H1 (cell line): ENCODE data around the gene PLD2. TPM values are rescaled to one million over a fixed set of nuclear protein-coding genes. Genes with fewer than 3 reads are reported as not detected.

ENCODE experiments used
- CTCF ChIA-PET: fragments of 300-600 bp; sonication (Branson Sonifier 250); formaldehyde crosslinking; loops from one replicate; lab custom pipeline; 2021; ENCODE audit not compliant: partially characterized antibody; lab: Charles Lee
- POLR2A ChIA-PET: fragments of 300-600 bp; sonication (Branson Sonifier 250); formaldehyde crosslinking; loops from one replicate; lab custom pipeline; 2021; ENCODE audit warnings: inconsistent platforms; ENCODE audit not compliant: partially characterized antibody; lab: Charles Lee
- DNase-seq, 2 experiments: peaks; one replicate each; pipeline versions ENCODE4 v3.0.0 to v3.0.0-alpha.2; 2010 to 2022; ENCODE audit warnings: low spot score in 2 of 2, low read depth in 1 of 2, mixed read lengths in 1 of 2
- FAIRE-seq: peaks from 2 replicates; lab custom pipeline; 2011; peaks lifted over from hg19 to GRCh38; lab: Jason Lieb, UNC
- H2AFZ ChIP-seq: 2 replicates; pipeline ENCODE4 v1.8.1; 2012; ENCODE audit warnings: low read length, inconsistent platforms
- H2AK5ac ChIP-seq: 2 replicates; pipeline ENCODE4 v1.6.1; 2013; ENCODE audit warnings: low read depth, low read length
- H2BK120ac ChIP-seq: replicated peaks from 2 replicates; pipeline ENCODE3; 2013; ENCODE audit warnings: low read depth, low read length, inconsistent platforms
- H2BK12ac ChIP-seq: 2 replicates; pipeline ENCODE4 v1.6.1; 2013; ENCODE audit warnings: low read depth, low read length
- H2BK15ac ChIP-seq: 2 replicates; pipeline ENCODE4 v1.6.1; 2013; ENCODE audit warnings: low read length
- H2BK20ac ChIP-seq: 2 replicates; pipeline ENCODE4 v1.6.1; 2013; ENCODE audit warnings: low read length
- H2BK5ac ChIP-seq: 2 replicates; pipeline ENCODE4 v1.6.1; 2013; ENCODE audit warnings: low read depth, low read length
- H3K14ac ChIP-seq: 2 replicates; pipeline ENCODE4 v1.6.1; 2013; ENCODE audit warnings: inconsistent platforms; ENCODE audit not compliant: insufficient read length
- H3K18ac ChIP-seq: 2 replicates; pipeline ENCODE4 v1.6.1; 2013; ENCODE audit warnings: low read length; ENCODE audit errors: extremely low read depth
- H3K23ac ChIP-seq: 2 replicates; pipeline ENCODE4 v1.6.1; 2013; ENCODE audit warnings: inconsistent platforms; ENCODE audit not compliant: insufficient read length
- H3K23me2 ChIP-seq: 2 replicates; pipeline ENCODE4 v1.6.1; 2013; ENCODE audit warnings: low read depth, low read length
- H3K27ac ChIP-seq: 2 replicates; pipeline ENCODE4 v1.6.1; 2011; ENCODE audit warnings: low read depth, low read length, inconsistent platforms
- H3K27me3 ChIP-seq, 4 experiments: replicated peaks in 1 of 4; 1 replicate in 1 of 4; 2 replicates in 3 of 4; pipeline versions ENCODE4 v1.6.1 to v1.8.1; 2011 to 2013; ENCODE audit warnings: low read length in 3 of 4, mild to moderate bottlenecking in 3 of 4, inconsistent platforms in 2 of 4, mixed read lengths in 2 of 4, moderate library complexity in 1 of 4; ENCODE audit not compliant: control insufficient read depth in 3 of 4, insufficient read depth in 3 of 4; ENCODE audit errors: extremely low read depth in 1 of 4
- H3K36me3 ChIP-seq, 4 experiments: 2 replicates each; pipeline versions ENCODE4 v1.6.1 to v1.8.1; 2011 to 2013; ENCODE audit warnings: mild to moderate bottlenecking in 4 of 4, low read length in 3 of 4, moderate library complexity in 2 of 4, control low read depth in 1 of 4, inconsistent platforms in 1 of 4; ENCODE audit not compliant: insufficient read depth in 4 of 4, control insufficient read depth in 2 of 4
- H3K4ac ChIP-seq: replicated peaks from 2 replicates; pipeline ENCODE3; 2013; ENCODE audit warnings: low read length, low read depth, mixed read lengths, inconsistent platforms; ENCODE audit not compliant: insufficient read length
- H3K4me1 ChIP-seq, 4 experiments: replicated peaks in 1 of 4; 1 replicate in 1 of 4; 2 replicates in 3 of 4; pipeline versions ENCODE4 v1.6.1 to v1.8.1; 2011 to 2013; ENCODE audit warnings: low read length in 3 of 4, inconsistent platforms in 2 of 4, mixed read lengths in 1 of 4; ENCODE audit not compliant: insufficient read depth in 4 of 4, control insufficient read depth in 3 of 4
- H3K4me2 ChIP-seq, 2 experiments: 2 replicates each; pipeline versions ENCODE4 v1.6.1 to v1.8.1; 2011 to 2013; ENCODE audit warnings: low read depth in 2 of 2, low read length in 2 of 2, control low read depth in 1 of 2, inconsistent platforms in 1 of 2, mild to moderate bottlenecking in 1 of 2; ENCODE audit not compliant: insufficient read depth in 1 of 2
- H3K4me3 ChIP-seq, 4 experiments: fragments of 200-600, 300-600 bp in 1 of 4; sonication (generic), shearing (Covaris generic), sonication (Bioruptor Twin) in 1 of 4; 2 replicates each; pipeline versions ENCODE4 v1.5.1 to v1.8.1; 2011 to 2016; ENCODE audit warnings: low read length in 4 of 4, low read depth in 3 of 4, control low read depth in 2 of 4, inconsistent platforms in 2 of 4, mild to moderate bottlenecking in 2 of 4, mixed read lengths in 1 of 4, moderate library complexity in 1 of 4; ENCODE audit not compliant: insufficient read depth in 2 of 4; ENCODE audit errors: extremely low read depth in 1 of 4
- H3K56ac ChIP-seq: replicated peaks from 2 replicates; pipeline ENCODE3; 2013; ENCODE audit warnings: low read depth, mild to moderate bottlenecking, mixed read lengths, low read length, inconsistent platforms; ENCODE audit not compliant: insufficient read length
- H3K79me1 ChIP-seq: 2 replicates; pipeline ENCODE4 v1.6.1; 2013; ENCODE audit warnings: low read depth, low read length, control low read depth
- H3K79me2 ChIP-seq, 2 experiments: 2 replicates each; pipeline versions ENCODE4 v1.6.1 to v1.8.1; 2012 to 2013; ENCODE audit warnings: low read length in 2 of 2, mild to moderate bottlenecking in 2 of 2, inconsistent platforms in 1 of 2; ENCODE audit not compliant: insufficient read depth in 2 of 2, control insufficient read depth in 1 of 2
- H3K9ac ChIP-seq, 4 experiments: replicated peaks in 1 of 4; 1 replicate in 1 of 4; 2 replicates in 3 of 4; pipeline versions ENCODE4 v1.6.1 to v1.8.1; 2011 to 2013; ENCODE audit warnings: low read depth in 3 of 4, low read length in 3 of 4, control low read depth in 2 of 4, mild to moderate bottlenecking in 2 of 4, moderate library complexity in 2 of 4, inconsistent platforms in 1 of 4; ENCODE audit errors: extremely low read depth in 1 of 4
- H3K9me3 ChIP-seq, 2 experiments: 2 replicates each; pipeline versions ENCODE4 v1.6.1 to v1.8.1; 2012 to 2013; ENCODE audit warnings: mild to moderate bottlenecking in 2 of 2, moderate library complexity in 2 of 2, control low read depth in 1 of 2, inconsistent platforms in 1 of 2, low read depth in 1 of 2, low read length in 1 of 2, mixed read lengths in 1 of 2; ENCODE audit not compliant: insufficient read depth in 2 of 2
- H4K20me1 ChIP-seq, 2 experiments: replicated peaks in 1 of 2; 2 replicates each; pipeline versions ENCODE3 to v1.8.1; 2011 to 2013; ENCODE audit warnings: inconsistent platforms in 2 of 2, low read length in 2 of 2, mild to moderate bottlenecking in 1 of 2; ENCODE audit not compliant: insufficient read depth in 2 of 2, control insufficient read depth in 1 of 2
- H4K5ac ChIP-seq: 2 replicates; pipeline ENCODE4 v1.6.1; 2013; ENCODE audit warnings: low read length, low read depth, mixed read lengths, inconsistent platforms; ENCODE audit not compliant: insufficient read length
- H4K8ac ChIP-seq: 2 replicates; pipeline ENCODE4 v1.8.0; 2013; ENCODE audit warnings: mild to moderate bottlenecking, moderate library complexity, low read length, inconsistent platforms; ENCODE audit not compliant: insufficient read depth; ENCODE audit errors: extremely low read depth
- H4K91ac ChIP-seq: replicated peaks from 2 replicates; pipeline ENCODE3; 2013; ENCODE audit warnings: low read length, mixed read lengths, inconsistent platforms; ENCODE audit not compliant: insufficient read length
- ATF2 ChIP-seq: IDR thresholded peaks from 2 replicates; pipeline ENCODE4 v1.6.1; 2012; ENCODE audit warnings: low read length, inconsistent platforms
- BRCA1 ChIP-seq: IDR thresholded peaks from 2 replicates; pipeline ENCODE4 v1.6.1; 2012; ENCODE audit warnings: low read depth, low read length, improper control_type of control experiment
- CBX8 ChIP-seq: fragments of 300-800, 300-1000 bp; sonication (generic); IDR thresholded peaks from 2 replicates; pipeline ENCODE4 v1.7.1; 2016; ENCODE audit warnings: low read depth, low read length, borderline replicate concordance
- GTF2F1 ChIP-seq: IDR thresholded peaks from 2 replicates; pipeline ENCODE4 v1.6.1; 2012; ENCODE audit warnings: low read depth, low read length, improper control_type of control experiment, borderline replicate concordance
- JUN ChIP-seq: IDR thresholded peaks from 2 replicates; pipeline ENCODE4 v1.6.1; 2011; ENCODE audit warnings: low read depth, mild to moderate bottlenecking, improper control_type of control experiment, low read length
- MAX ChIP-seq: IDR thresholded peaks from 2 replicates; pipeline ENCODE4 v1.6.1; 2012; ENCODE audit warnings: inconsistent platforms
- POLR2AphosphoS5 ChIP-seq: IDR thresholded peaks from 2 replicates; pipeline ENCODE4 v1.6.1; 2011; ENCODE audit warnings: low read depth, low read length
- SIN3A ChIP-seq, 2 experiments: IDR thresholded peaks in 1 of 2; conservative IDR thresholded peaks in 1 of 2; 2 replicates each; pipeline ENCODE4 v1.6.1; 2011 to 2012; ENCODE audit warnings: low read length in 2 of 2, improper control_type of control experiment in 1 of 2, low read depth in 1 of 2, mild to moderate bottlenecking in 1 of 2
- SP2 ChIP-seq: IDR thresholded peaks from 2 replicates; pipeline ENCODE4 v1.6.1; 2012; ENCODE audit warnings: mild to moderate bottlenecking, low read length, inconsistent platforms
- TEAD4 ChIP-seq: IDR thresholded peaks from 2 replicates; pipeline ENCODE4 v1.6.1; 2012; ENCODE audit warnings: low read depth, low read length, inconsistent platforms, mixed read lengths
- WGBS, 2 experiments: shearing (Covaris generic) in 1 of 2; methylation state at CpG; one replicate each; pipeline versions ENCODE4 v1.1.6 to v1.1.7; 2013 to 2015; ENCODE audit warnings: low lambda C conversion rate in 2 of 2, mixed read lengths in 2 of 2, inconsistent platforms in 1 of 2, low coverage in 1 of 2, missing lambda C conversion rate in 1 of 2; ENCODE audit not compliant: insufficient replicate concordance in 2 of 2, insufficient coverage in 1 of 2, insufficient read length in 1 of 2; ENCODE audit errors: extremely low coverage in 1 of 2, missing lambda C conversion rate in 1 of 2; 5-methylcytosine and 5-hydroxymethylcytosine counted together
- polyA plus RNA-seq, 7 experiments: library from polyadenylated mRNA; depleted of rRNA in 3 of 7; stranded (reverse) in 5 of 7; unstranded in 2 of 7; fragments of >200 nt in 5 of 7; fragments of 200-250 nt in 2 of 7; gene quantifications; 1 replicate in 5 of 7; 2 replicates in 1 of 7; 4 replicates in 1 of 7; pipeline versions ENCODE4 v1.2.1 to v1.2.3, GENCODE V29; 2011 to 2013; ENCODE audit warnings: missing spikeins in 2 of 7, mixed read lengths in 2 of 7
- total RNA-seq: library from RNA; stranded (reverse); fragmentation: NEBNext Ultra II Directional; extraction: Animal tissue kit (Norgen Biotek cat#: 25700); gene quantifications from 2 replicates; pipeline ENCODE4 v1.2.1, GENCODE V29; 2021

The PLD2 gene
- total and polyA plus RNA-seq, 2 of the 8 experiments (the other 6 are each of a cell fraction or from before 2014, with no cell fraction given): 44.3 to 48.4 TPM

- H3K23ac ChIP-seq: no peak overlapping the region
- no peak overlapping the region for H4K91ac ChIP-seq
- H3K4ac ChIP-seq: no peak overlapping the region
- H2BK12ac ChIP-seq: no peak overlapping the region
- POLR2A ChIA-PET: interaction anchor here (0.5 to 1.6 kb wide), 2 partner anchors 14 to 122 kb away, joined by 3 to 5 read pairs; no protein-coding TSS in a partner anchor
- no peaks in the 10 kb centered on the region; a peak in 1 of 7 replicates for H3K4me1 ChIP-seq
- H3K56ac ChIP-seq: no peak overlapping the region
- peaks cover 7% of the 10 kb centered on the region for H3K79me1 ChIP-seq
- no peak overlapping the region for H3K14ac ChIP-seq
- H3K4me2 ChIP-seq: no peak overlapping the region
- H2BK120ac ChIP-seq: no peak overlapping the region
- CTCF ChIA-PET: interaction anchor here (0.6 to 1.5 kb wide), 4 partner anchors 13 to 245 kb away, joined by 3 to 4 read pairs (median 3); no protein-coding TSS in a partner anchor
- H3K9me3 ChIP-seq: no peaks in the 10 kb centered on the region
- no peak overlapping the region for H4K8ac ChIP-seq
- peaks cover 6% of the 10 kb centered on the region; the same call in 1 of the 2 replicates for H3K23me2 ChIP-seq
- H4K5ac ChIP-seq: no peak overlapping the region
- no peak overlapping the region; the same call in 1 of the 2 replicates for H2BK5ac ChIP-seq
- H2BK20ac ChIP-seq: no peak overlapping the region
- FAIRE-seq (no peak), DNase-seq (no peak)
- H3K9ac ChIP-seq: peak overlapping the region in 1 of 4 experiments; percentile 21; a peak in 2 of 7 replicates
- no peaks in the 10 kb centered on the region for H3K27me3 ChIP-seq
- H3K36me3 ChIP-seq: peaks cover 0 to 20% (median 12%) of the 10 kb centered on the region in 4 experiments; a peak in 7 of 8 replicates
- peaks cover 0 to 4% of the 10 kb centered on the region in 2 experiments for H4K20me1 ChIP-seq
- H3K4me3 ChIP-seq: no peak overlapping the region
- no peak overlapping the region for H3K18ac ChIP-seq
- H3K79me2 ChIP-seq: peaks cover 0 to 19% of the 10 kb centered on the region in 2 experiments; a peak in 2 of 4 replicates
- H3K27ac ChIP-seq: no peak overlapping the region
- H2AFZ ChIP-seq: no peak overlapping the region
- no peak overlapping the region for H2AK5ac ChIP-seq
- WGBS, 2 experiments: 74% methylated on average over 10 of the region's 10 CpGs; no CpG with 5 or more reads in 1 of the 2 experiments
- H2BK15ac ChIP-seq: no peak overlapping the region
- no peak for TF ChIP-seq POLR2AphosphoS5
- no peak for TF ChIP-seq SIN3A (conservative IDR thresholded peaks at IDR 0.05 in 1 of 2, IDR thresholded peaks at IDR 0.05 in 1 of 2; ENCODE audit: low read depth in 1 of 2, low read length in 2 of 2)
- TF ChIP-seq JUN: no peak
- TF ChIP-seq SP2: no peak
- TF ChIP-seq MAX: no peak
- no peak for TF ChIP-seq CBX8
- no peak for TF ChIP-seq GTF2F1
- no peak for TF ChIP-seq BRCA1
- TF ChIP-seq TEAD4: no peak
- no peak for TF ChIP-seq ATF2
Measured at GRCh38 chr17:4800462-4801196, 6.3 kb upstream of the PLD2 start.
